K562 (cell line): ENCODE results near the gene CELSR2.

Source experiments
- ATF1 ChIP-seq, 2 experiments: fragments of 450-650 bp in 1 of 2; IDR thresholded peaks; 2 replicates each; pipeline ENCODE4 v1.6.1; 2016; ENCODE audit warnings: missing compliant biosample characterization in 1 of 2, missing genetic modification characterization in 1 of 2
- BRD4 ChIP-seq: fragments of 200-600 bp; sonication (generic); IDR thresholded peaks from 2 replicates; pipeline ENCODE4 v1.6.1; 2017; ENCODE audit warnings: inconsistent platforms
- DPF2 ChIP-seq: fragments of 450-650 bp; IDR thresholded peaks from 2 replicates; pipeline ENCODE4 v1.6.1; 2016
- ETV6 ChIP-seq, 3 experiments: fragments of 150-350 bp in 1 of 3; sonication (generic) in 1 of 3; formaldehyde crosslinking in 1 of 3; IDR thresholded peaks; 2 replicates each; pipeline versions ENCODE4 v1.6.1 to v1.8.0; 2014 to 2022; ENCODE audit warnings: borderline replicate concordance in 2 of 3, low read depth in 2 of 3, antibody characterized with exemption in 1 of 3, low read length in 1 of 3, mild to moderate bottlenecking in 1 of 3, missing genetic modification reagents in 1 of 3
- EZH2 ChIP-seq: IDR thresholded peaks from 2 replicates; pipeline ENCODE4 v1.6.1; 2012; ENCODE audit warnings: low read depth, mild to moderate bottlenecking, inconsistent platforms, low read length, borderline replicate concordance
- FOXK2 ChIP-seq, 2 experiments: fragments of 450-650 bp; IDR thresholded peaks in 1 of 2; conservative IDR thresholded peaks in 1 of 2; 2 replicates each; pipeline ENCODE4 v1.6.1; 2016; ENCODE audit warnings: low read depth in 2 of 2, mild to moderate bottlenecking in 1 of 2
- HDAC2 ChIP-seq: fragments of 450-650 bp; IDR thresholded peaks from 2 replicates; pipeline ENCODE4 v1.6.1; 2016; ENCODE audit warnings: mild to moderate bottlenecking
- SIX5 ChIP-seq, 2 experiments: IDR thresholded peaks; 2 replicates each; pipeline ENCODE4 v1.6.1; 2011; ENCODE audit warnings: low read length in 2 of 2, borderline replicate concordance in 1 of 2, low read depth in 1 of 2, mild to moderate bottlenecking in 1 of 2, moderate library complexity in 1 of 2; ENCODE audit not compliant: insufficient read depth in 1 of 2
- SMARCC2 ChIP-seq: fragments of 450-650 bp; IDR thresholded peaks from 2 replicates; pipeline ENCODE4 v1.6.1; 2017; ENCODE audit warnings: antibody characterized with exemption, moderate library complexity, mild to moderate bottlenecking, low read depth
- THRA ChIP-seq: fragments of 450-650 bp; IDR thresholded peaks from 2 replicates; pipeline ENCODE4 v1.6.1; 2017; ENCODE audit warnings: mild to moderate bottlenecking, moderate library complexity

- TF ChIP-seq HDAC2 (no peak), ETV6 (IDR thresholded peaks at IDR 0.05; ENCODE audit: borderline replicate concordance in 1 of 2, low read depth in 2 of 2, low read length in 1 of 2) (no peak), ETV6 (CRISPR knock-in tag; IDR thresholded peaks at IDR 0.05; ENCODE audit: borderline replicate concordance) (no peak), DPF2 (no peak), SMARCC2 (no peak), SIX5 (IDR thresholded peaks at IDR 0.05; ENCODE audit: borderline replicate concordance in 1 of 2, insufficient read depth in 1 of 2, low read depth in 1 of 2, low read length in 2 of 2) (no peak), BRD4 (no peak), EZH2 (no peak), THRA (no peak), ATF1 (CRISPR knock-in tag; IDR thresholded peaks at IDR 0.05) (no peak), ATF1 (tag; IDR thresholded peaks at IDR 0.05) (no peak), FOXK2 (conservative IDR thresholded peaks at IDR 0.05 in 1 of 2, IDR thresholded peaks at IDR 0.05 in 1 of 2; ENCODE audit: low read depth in 2 of 2) (no peak)
Observed at GRCh38 chr1:109229531-109230127, 19.7 kb upstream of the CELSR2 start.
